Measurements from ENCODE around the gene NCAPG2.
"Not testable (repeated sequence)": the region's sequence is repeated elsewhere in the genome, so short reads cannot be mapped to it uniquely, and the experiment has no call there.

NCAPG2 gene

GRCh38 chr7:158633055-158633956 lies 71.3 kb downstream of the NCAPG2 start:
- no peak for DNase-seq (ENCODE audit: low spot score)

- DNase-seq (ENCODE audit: low spot score), result no peak
These were observed 72.9 kb downstream of the NCAPG2 start for GRCh38 chr7:158631574-158632195.

- not testable (repeated sequence) for DNase-seq (ENCODE audit: low spot score)
These were observed 78.3 kb downstream of the NCAPG2 start for GRCh38 chr7:158626289-158626688.

DNA sequence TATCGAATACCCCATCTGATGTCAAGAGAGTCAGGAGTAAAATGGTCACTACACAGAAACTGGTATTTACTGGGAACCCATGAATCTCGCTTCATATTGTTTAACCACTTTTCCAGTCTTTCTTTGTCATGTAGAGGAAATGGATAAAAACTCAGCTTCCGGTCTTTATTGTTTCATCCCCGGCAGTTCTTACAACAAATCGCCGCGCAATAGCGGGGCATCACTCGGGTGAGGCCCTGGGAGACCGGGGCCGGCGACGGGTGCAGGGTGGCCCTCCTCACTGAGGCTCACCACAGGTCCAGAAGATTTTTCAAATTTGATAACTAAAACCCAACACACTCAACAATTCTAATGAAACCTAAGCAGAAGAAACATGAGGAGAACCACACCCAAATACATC lies 81.4 kb downstream of the NCAPG2 start:
- DNase-seq (ENCODE audit: low spot score), result no peak

DNA sequence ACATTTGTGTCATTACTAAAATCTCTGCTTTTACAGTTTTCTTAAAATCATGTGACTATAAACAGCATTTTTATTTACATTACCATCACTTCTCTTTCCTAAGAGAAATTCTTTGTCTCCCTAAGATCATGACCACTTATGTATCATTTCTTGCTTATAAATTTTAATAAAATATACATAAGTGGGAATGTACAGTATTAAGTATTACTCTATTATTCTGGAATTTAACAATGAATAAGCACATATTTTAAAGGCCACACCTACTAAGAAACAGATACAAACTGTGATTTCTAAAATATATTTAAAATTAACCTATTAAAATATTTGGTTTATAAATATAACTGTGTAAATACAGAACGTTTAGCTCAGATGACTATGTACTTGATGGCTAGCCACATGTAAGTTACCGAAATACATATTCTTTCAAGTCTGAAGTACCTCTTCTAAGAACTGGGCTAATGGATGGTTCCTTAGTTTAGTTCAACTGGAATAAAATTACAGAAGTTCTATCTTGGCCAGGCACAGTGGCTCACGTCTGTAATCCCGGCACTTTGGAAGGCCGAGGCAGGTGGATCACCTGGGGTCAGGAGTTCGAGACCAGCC lies 83.7 kb downstream of the NCAPG2 start:
- no peak for DNase-seq (ENCODE audit: low spot score)

DNA sequence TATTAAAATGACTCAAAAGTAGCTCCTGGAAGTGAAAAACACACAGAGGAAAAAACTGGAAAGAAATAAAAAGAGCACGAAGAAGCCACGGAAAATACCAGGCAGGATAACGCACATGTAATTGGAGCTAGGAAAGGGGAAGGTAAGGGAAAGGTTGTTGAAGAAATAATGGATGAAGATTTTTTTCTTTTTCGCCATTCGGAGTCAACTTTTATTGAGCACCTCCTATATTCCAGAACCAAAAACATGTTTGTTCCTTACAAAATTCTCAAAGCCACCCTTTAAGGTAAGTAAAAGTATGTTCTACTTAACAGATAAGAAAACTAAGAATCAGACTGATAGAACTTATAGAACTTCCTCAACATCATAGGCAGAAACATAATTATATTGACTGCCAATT lies 84.2 kb downstream of the NCAPG2 start:
- no peak for DNase-seq (ENCODE audit: low spot score)

DNA sequence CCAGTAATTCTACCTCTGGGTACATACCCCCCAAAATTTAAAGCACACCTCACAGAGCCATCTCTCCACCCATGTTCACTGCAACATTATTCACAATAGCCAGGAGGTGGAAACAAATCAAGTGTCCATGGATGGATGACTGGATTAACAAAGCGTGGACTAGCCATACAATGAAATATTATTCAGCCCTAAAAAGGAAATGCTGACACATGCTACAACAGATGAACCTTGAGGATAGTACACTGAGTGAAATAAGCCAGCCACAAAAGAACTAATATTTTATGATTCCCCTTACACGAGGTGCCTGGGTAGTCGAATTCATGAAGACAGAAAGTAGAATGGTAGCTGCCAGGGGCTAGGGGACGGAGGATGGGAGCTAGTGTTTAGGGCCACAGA lies 85.9 kb downstream of the NCAPG2 start:
- no peak for DNase-seq (ENCODE audit: low spot score)

DNA sequence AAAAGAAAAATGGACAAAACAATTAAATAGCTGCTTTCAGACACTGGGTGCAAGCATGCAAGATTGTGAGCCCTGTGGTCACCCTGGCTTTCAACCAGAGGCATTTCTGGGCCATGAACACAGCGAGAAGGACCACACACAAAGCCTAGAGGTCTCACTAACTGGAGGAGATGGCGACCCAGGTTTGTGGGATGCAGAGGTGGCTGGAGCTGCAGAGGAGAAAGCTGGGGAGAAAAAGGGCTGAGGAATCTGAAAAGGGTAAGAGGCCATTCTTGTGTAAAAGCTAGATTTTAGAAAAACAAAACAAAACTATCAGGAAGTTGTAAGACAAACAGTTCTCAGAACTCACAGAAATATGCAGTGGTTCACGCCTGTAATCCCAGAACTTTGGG lies 86.9 kb downstream of the NCAPG2 start:
- DNase-seq (ENCODE audit: low spot score), result no peak

- DNase-seq (ENCODE audit: low spot score), result no peak
These were observed 88.6 kb downstream of the NCAPG2 start for GRCh38 chr7:158616050-158616449.

DNA sequence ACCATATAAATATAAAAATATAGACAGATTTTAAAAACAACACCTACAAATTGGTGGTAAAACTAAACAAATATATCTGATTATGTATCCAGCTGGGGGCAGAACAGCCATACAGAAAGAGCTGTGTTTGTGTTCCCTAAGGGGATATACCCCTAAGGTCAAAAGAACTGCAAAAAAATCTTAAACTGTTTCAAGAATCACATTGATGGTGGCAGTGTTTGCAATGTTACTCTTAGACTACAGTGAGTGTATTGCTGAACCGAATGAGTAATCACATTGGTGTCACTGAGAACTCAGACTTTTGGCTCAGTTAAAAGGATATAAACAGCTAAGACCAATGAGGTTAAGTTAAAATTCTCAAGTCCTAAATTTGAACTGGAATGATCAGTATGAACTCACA lies 89.9 kb downstream of the NCAPG2 start:
- DNase-seq (ENCODE audit: low spot score), result no peak

DNA sequence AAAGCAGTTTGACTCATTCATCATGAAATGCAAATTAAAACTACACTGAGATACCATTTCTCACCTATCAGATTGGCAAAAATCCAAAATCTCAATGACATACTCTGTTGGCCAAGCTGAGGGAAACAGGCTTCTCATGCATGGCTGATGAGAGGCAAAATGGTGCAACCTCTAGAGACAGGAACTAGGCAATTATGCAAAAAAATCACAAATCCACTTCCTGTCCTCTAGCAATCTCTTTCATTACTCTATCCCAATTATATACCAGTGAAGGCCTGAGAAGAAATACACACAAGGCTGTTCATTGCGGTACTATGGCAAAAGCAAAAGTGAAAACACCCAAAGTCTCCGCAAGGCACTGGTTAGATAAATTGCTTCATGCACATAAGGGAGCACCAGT lies 91.1 kb downstream of the NCAPG2 start:
- DNase-seq (ENCODE audit: low spot score), result no peak

- DNase-seq (ENCODE audit: low spot score), result no peak
These were observed 92.1 kb downstream of the NCAPG2 start for GRCh38 chr7:158612546-158612945.

- no peak for DNase-seq (ENCODE audit: low spot score)
These were observed 93.1 kb downstream of the NCAPG2 start for GRCh38 chr7:158611541-158611940.

DNA sequence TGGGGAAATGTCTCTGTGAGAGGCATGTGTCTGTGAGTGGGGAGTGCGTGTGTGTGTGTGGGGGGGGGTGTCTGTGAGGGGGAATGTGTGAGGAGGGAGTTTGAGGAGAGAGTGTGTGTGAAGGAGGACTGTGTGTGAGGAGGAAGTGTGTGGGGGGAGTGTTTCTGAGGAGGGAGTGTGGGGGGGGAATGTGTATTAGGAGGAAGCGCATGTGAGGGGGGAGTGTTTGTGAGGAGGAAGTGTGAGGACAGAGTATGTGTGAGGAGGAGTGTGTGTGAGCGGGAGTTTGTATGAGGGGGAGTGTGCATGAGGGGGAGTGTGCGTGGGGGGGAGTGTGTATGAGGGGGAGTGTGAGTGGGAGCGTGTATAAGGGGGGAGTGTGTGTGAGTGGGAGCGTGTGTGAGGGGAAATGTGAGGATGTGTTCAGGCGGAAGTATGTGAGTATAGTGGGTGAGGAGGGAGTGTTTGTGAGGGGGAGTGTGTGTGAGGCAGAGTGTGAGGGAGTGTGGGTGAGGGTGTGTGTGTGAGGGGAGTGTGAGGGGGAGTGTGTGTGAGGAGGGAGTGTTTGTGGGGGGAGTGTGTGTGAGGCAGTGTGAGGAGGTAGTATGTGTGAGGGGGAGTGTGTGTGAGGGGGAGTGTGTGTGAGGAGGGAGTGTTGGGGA lies 95.2 kb downstream of the NCAPG2 start:
- DNase-seq (ENCODE audit: low spot score), result no peak

- no peak for DNase-seq (ENCODE audit: low spot score)
These were observed 97.0 kb downstream of the NCAPG2 start for GRCh38 chr7:158607563-158607962.

- DNase-seq (ENCODE audit: low spot score), result no peak
These were observed 97.8 kb downstream of the NCAPG2 start for GRCh38 chr7:158606671-158607424.

DNA sequence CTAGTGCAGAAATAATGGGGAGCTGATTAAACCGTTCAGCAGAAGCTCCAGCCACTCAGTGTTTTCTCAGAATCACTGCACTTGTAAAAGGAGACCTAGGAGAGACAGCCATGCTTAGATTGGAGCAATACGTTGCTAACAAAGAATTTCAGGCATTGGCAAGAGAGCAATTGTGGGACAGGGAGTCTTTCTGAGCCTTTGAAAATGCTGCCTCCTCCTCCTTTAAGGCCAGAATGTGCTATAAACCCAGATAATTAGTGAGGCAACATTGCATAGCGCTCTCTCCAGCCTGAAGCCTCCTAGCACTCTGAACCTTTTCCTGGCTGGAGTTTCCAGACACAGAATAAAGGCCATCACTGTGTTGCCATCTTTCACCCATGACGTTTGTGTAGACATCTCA lies 98.5 kb downstream of the NCAPG2 start:
- no peak for DNase-seq (ENCODE audit: low spot score)

DNA sequence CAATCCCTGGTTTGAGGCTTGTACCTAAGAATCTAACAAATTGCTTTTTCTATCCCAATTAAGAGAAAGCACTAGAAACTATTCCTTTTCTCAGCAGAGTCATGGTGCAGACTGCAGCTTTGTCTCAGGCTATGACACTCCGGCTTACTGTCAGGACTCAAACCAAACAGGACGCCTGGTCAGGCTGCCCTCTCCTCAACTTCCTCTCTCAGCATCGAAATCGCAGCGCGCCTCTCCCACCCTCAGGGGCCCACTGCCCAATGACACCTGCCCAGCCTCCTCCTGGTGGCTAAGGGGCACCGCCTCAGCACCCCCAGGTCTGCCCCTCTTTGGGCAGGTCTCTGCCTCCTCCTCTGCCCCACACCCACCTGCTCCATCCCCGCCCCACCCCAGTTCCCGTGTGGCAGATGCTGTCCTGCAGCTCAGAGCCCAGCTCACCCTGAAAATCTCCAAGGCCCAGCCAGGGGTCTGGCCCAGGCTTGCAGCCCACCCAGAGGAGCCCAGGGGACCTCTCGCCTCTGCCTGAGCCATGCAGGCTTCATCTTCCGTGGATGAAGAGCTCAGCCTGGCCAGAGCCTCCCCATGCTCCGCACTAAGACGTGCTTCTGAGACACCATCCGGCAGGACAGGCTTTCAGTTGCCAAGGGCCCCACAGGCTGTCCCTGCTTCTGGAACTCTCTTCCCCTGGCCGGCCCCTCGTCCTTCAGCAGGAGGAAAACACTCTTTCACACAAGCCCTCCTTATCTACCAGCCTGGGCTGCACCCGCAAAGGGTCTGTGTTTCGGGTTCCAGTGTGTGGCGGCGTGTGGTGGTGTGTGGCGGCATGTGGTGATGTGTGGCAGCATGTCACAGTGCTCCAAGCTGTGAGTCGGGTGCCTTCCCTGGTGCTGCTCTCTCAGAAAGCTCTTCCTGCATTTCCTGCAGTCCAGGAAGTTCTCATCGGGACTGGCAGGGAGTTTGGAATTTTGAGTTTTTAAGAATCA lies 100.5 kb downstream of the NCAPG2 start:
- no peak for DNase-seq (ENCODE audit: low spot score)

- no peak for DNase-seq (ENCODE audit: low spot score)
These were observed 101.5 kb downstream of the NCAPG2 start for GRCh38 chr7:158602905-158603772.

- DNase-seq (ENCODE audit: low spot score), result no peak
These were observed 102.6 kb downstream of the NCAPG2 start for GRCh38 chr7:158602041-158602440.

Data from HuH-7.5 (cell line).